Tibial artery (tissue), 4 donors: ENCODE data around the gene RALGPS2.

Experiments
- DNase-seq, 2 donors: peaks; one replicate each; pipeline ENCODE4 v3.0.0-alpha.2; 2019
- H3K27ac ChIP-seq, 2 donors: fragments of 200-600 bp; sonication (generic) in 1 of 2; 1 replicate in 1 of 2; 2 replicates in 1 of 2; pipeline ENCODE4 v1.5.1; 2018 to 2019; ENCODE audit warnings: mild to moderate bottlenecking in 1 of 2
- H3K27me3 ChIP-seq, 2 donors: fragments of 200-600 bp; sonication (generic) in 1 of 2; one replicate each; pipeline versions ENCODE4 v1.5.1 to v1.6.0; 2016 to 2019
- H3K36me3 ChIP-seq, 3 donors: fragments of 200-600 bp; sonication (generic) in 2 of 3; one replicate each; pipeline ENCODE4 v1.5.1; 2016 to 2019; ENCODE audit warnings: mild to moderate bottlenecking in 2 of 3
- H3K4me1 ChIP-seq, 4 donors: fragments of 200-600 bp; sonication (generic) in 2 of 4; 1 replicate in 3 of 4; 2 replicates in 1 of 4; pipeline ENCODE4 v1.5.1; 2016 to 2019
- H3K4me3 ChIP-seq, 2 donors: fragments of 200-600 bp; sonication (generic) in 1 of 2; 1 replicate in 1 of 2; 2 replicates in 1 of 2; pipeline ENCODE4 v1.5.1; 2018 to 2019; ENCODE audit warnings: mild to moderate bottlenecking in 2 of 2
- H3K9me3 ChIP-seq, 3 donors: fragments of 200-600 bp; sonication (generic) in 1 of 3; one replicate each; pipeline ENCODE4 v1.5.1; 2016 to 2019
- CTCF ChIP-seq, 2 experiments: fragments of 200-600 bp in 1 of 2; fragments of 450-650 bp in 1 of 2; IDR thresholded peaks; one replicate each; pipeline ENCODE4 v1.5.1; 2017 to 2019; ENCODE audit warnings: antibody characterized with exemption in 2 of 2, mild to moderate bottlenecking in 1 of 2, moderate library complexity in 1 of 2
- intact Hi-C: fragments of 100-400 bp; cut with DNase I; formaldehyde crosslinking; loops from one replicate; pipeline ENCODE4 v1.15.0; 2023; ENCODE audit warnings: low total_unique reads

The RALGPS2 gene

DNA sequence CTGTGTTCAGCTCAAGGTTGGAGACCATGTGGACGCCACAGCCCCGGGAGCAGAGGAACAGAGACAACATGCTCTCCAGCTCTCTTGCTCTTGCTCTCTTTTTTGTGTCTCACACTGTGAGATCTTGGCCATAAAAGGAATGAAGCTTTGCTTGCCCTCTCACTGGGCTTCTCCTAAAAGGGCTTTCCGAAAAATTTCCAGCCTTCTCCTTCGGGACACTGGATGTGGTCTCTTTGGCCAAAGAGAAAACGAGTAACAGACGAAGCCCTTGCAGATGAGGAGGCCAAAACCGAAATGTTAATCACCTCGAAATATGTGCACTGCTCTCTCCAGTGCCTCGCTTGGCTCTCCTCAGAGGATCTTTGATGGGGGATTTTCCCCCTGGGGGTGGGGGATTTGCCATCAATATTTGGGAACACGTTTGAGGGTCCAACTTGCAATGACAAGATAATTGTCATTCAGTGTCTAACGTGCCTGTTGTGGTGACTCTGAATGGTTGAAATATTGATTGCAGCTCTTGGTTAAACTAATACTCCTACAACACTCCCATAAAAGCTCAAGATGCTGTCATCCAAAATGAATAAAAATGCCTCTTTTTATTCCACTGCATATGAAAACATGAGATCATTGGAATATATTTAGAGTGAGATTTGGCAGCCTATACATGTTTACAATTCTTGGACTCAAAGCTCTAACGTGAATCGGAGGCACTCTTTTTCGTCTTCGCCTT, 214.5 kb downstream of the RALGPS2 start:
- Histone ChIP-seq H3K36me3 (no peaks in the 10 kb centered on the region), H3K4me1 (peaks cover 0 to 77% (median 58%) of the 10 kb centered on the region in 4 donors), H3K27ac (peak overlapping the region; percentile 91 to 95), H3K27me3 (no peaks in the 10 kb centered on the region), H3K9me3 (no peaks in the 10 kb centered on the region), H3K4me3 (peak overlapping the region; percentile 26 to 45)
- DNase-seq: peak; percentile 49 to 81
- TF ChIP-seq CTCF (IDR thresholded peaks at IDR 0.05): no peak
- intact Hi-C loops: loop anchor here (2.0 kb wide), 1 partner anchor 59 kb away; no protein-coding TSS in a partner anchor

DNA sequence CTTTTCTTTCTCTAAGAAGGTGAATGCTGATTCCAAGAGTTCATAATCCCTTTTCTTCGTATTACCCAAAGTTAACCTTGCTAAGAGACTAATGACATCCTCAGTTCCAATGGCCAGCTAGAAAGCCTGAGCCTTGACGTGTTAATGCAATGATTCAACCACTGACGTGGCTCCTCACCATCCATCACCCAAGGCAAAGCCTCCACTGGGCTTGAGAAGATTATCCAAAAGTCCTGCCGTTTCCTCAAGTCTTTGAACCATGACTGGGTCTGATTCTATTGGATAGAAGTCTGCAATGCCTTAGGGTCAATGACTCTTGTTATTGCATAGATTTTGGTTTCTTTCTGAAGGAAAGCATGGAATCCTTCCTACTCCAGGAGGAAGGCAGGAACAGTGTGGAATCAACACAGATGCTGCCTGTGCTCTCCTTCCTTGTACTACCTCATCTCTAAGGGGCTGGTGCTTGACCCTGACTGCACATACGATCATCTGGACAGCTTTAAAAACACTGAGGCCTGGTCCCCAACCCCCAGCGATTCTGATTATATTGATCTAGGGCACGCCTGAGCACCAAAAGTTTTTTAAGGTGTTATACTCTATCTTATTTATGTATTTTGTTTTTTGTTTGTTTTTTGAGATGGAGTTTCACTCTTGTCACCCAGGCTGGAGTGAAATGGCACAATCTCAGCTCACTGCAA, 215.2 kb downstream of the RALGPS2 start:
- peak overlapping the region in 1 of 2 donors; percentile 45 for H3K4me3 ChIP-seq
- TF ChIP-seq CTCF (IDR thresholded peaks at IDR 0.05): no peak
- H3K27me3 ChIP-seq: no peaks in the 10 kb centered on the region
- no peaks in the 10 kb centered on the region for H3K9me3 ChIP-seq
- no peaks in the 10 kb centered on the region for H3K36me3 ChIP-seq
- H3K4me1 ChIP-seq: peaks cover 0 to 70% (median 53%) of the 10 kb centered on the region in 4 donors
- intact Hi-C loops: no loop called here
- peak overlapping the region; percentile 91 to 95 for H3K27ac ChIP-seq
- DNase-seq: peak in 1 of 2 donors; percentile 73

- no peak overlapping the region for H3K4me3 ChIP-seq
- intact Hi-C loops: no loop called here
- H3K9me3 ChIP-seq: no peaks in the 10 kb centered on the region
- H3K4me1 ChIP-seq: peaks cover 0 to 62% (median 49%) of the 10 kb centered on the region in 4 donors
- peak overlapping the region; percentile 91 to 95 for H3K27ac ChIP-seq
- TF ChIP-seq CTCF (IDR thresholded peaks at IDR 0.05): no peak
- H3K27me3 ChIP-seq: no peaks in the 10 kb centered on the region
- DNase-seq: peak in 1 of 2 donors; percentile 66
- H3K36me3 ChIP-seq: no peaks in the 10 kb centered on the region
Observed at GRCh38 chr1:178941261-178941689, 216.2 kb downstream of the RALGPS2 start.

DNA sequence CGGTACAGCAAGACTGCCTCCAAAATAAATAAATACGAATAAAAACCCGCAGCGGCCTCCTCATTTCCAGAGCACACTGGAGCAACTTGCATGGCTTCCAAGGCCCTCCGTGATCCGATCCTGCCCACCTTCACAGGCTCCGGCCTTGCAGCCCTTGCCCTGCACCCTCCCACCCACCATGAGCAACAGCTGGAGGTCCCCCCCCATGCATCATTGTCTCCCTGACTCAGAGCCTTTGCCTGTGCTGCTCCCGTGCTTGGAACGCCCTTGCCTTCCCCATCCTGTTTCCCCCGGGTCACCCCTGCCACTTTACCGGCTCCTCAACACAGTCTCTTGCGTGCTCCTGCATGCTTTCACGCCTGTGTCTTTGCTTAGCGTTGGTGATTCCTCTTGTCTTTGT, 216.8 kb downstream of the RALGPS2 start:
- H3K9me3 ChIP-seq: no peaks in the 10 kb centered on the region
- H3K27me3 ChIP-seq: no peaks in the 10 kb centered on the region
- no peak for TF ChIP-seq CTCF (IDR thresholded peaks at IDR 0.05)
- H3K4me3 ChIP-seq: no peak overlapping the region
- peak overlapping the region; percentile 91 to 95 for H3K27ac ChIP-seq
- H3K36me3 ChIP-seq: no peaks in the 10 kb centered on the region
- peak in 1 of 2 donors; percentile 77 for DNase-seq
- peaks cover 0 to 57% (median 48%) of the 10 kb centered on the region in 4 donors for H3K4me1 ChIP-seq
- intact Hi-C loops: no loop called here

GRCh38 chr1:178942285-178943198, 217.5 kb downstream of the RALGPS2 start:
- peak; percentile 68 to 69 for DNase-seq
- H3K27me3 ChIP-seq: no peaks in the 10 kb centered on the region
- TF ChIP-seq CTCF (IDR thresholded peaks at IDR 0.05): no peak
- peaks cover 0 to 55% (median 45%) of the 10 kb centered on the region in 4 donors for H3K4me1 ChIP-seq
- no peaks in the 10 kb centered on the region for H3K36me3 ChIP-seq
- intact Hi-C loops: no loop called here
- no peaks in the 10 kb centered on the region for H3K9me3 ChIP-seq
- peak overlapping the region; percentile 91 to 95 for H3K27ac ChIP-seq
- no peak overlapping the region for H3K4me3 ChIP-seq
